MM.1S (cell line): Measurements from ENCODE around the gene RRP12.
"Not testable (repeated sequence)": the region's sequence is repeated elsewhere in the genome, so short reads cannot be mapped to it uniquely, and the experiment has no call there.

Experiments
- DNase-seq: peaks from one replicate; pipeline ENCODE4 v3.0.0-alpha.2; 2015
- H2AFZ ChIP-seq: fragments of 300-600 bp; sonication (generic); 2 replicates; pipeline ENCODE4 v1.6.0; 2016; ENCODE audit warnings: antibody characterized with exemption, low read length
- H3F3A ChIP-seq: fragments of 300-600 bp; sonication (generic); 2 replicates; pipeline ENCODE4 v1.6.1; 2016; ENCODE audit warnings: mild to moderate bottlenecking, antibody characterized with exemption, low read length, moderate library complexity, mixed read lengths; ENCODE audit not compliant: insufficient read depth
- H3K27ac ChIP-seq: fragments of 300-600 bp; sonication (generic); 2 replicates; pipeline ENCODE4 v1.5.1; 2016; ENCODE audit warnings: mild to moderate bottlenecking, low read length
- H3K27me3 ChIP-seq: fragments of 300-600 bp; sonication (generic); replicated peaks from 2 replicates; pipeline ENCODE4 v1.6.0; 2016; ENCODE audit warnings: low read length; ENCODE audit not compliant: insufficient read depth
- H3K36me3 ChIP-seq: fragments of 300-600 bp; sonication (generic); replicated peaks from 2 replicates; pipeline ENCODE4 v1.6.1; 2016; ENCODE audit warnings: mild to moderate bottlenecking, low read length, mixed read lengths; ENCODE audit not compliant: insufficient read depth
- H3K4me1 ChIP-seq: fragments of 300-600 bp; sonication (generic); 2 replicates; pipeline ENCODE4 v1.6.1; 2016; ENCODE audit warnings: low read length, mixed read lengths
- H3K4me2 ChIP-seq: fragments of 300-600 bp; sonication (generic); 2 replicates; pipeline ENCODE4 v1.6.0; 2016; ENCODE audit warnings: low read depth, low read length
- H3K4me3 ChIP-seq: fragments of 300-600 bp; sonication (generic); 2 replicates; pipeline ENCODE4 v1.5.1; 2016; ENCODE audit warnings: low read length, mixed read lengths
- H3K79me2 ChIP-seq: fragments of 300-600 bp; sonication (generic); 2 replicates; pipeline ENCODE4 v1.6.1; 2016; ENCODE audit warnings: mixed run types, low read length, mixed read lengths
- H3K9ac ChIP-seq: fragments of 300-600 bp; sonication (generic); 2 replicates; pipeline ENCODE4 v1.6.1; 2016; ENCODE audit warnings: low read length, mixed read lengths
- H3K9me2 ChIP-seq: fragments of 300-600 bp; sonication (generic); replicated peaks from 2 replicates; pipeline ENCODE4 v1.6.1; 2016; ENCODE audit warnings: mild to moderate bottlenecking, low read length, mixed read lengths; ENCODE audit not compliant: insufficient read depth
- H3K9me3 ChIP-seq: fragments of 300-600 bp; sonication (generic); replicated peaks from 2 replicates; pipeline ENCODE4 v1.6.1; 2016; ENCODE audit warnings: mild to moderate bottlenecking, low read length, mixed read lengths; ENCODE audit not compliant: insufficient read depth
- H4K20me1 ChIP-seq: fragments of 300-600 bp; sonication (generic); 2 replicates; pipeline ENCODE4 v1.6.1; 2016; ENCODE audit warnings: mild to moderate bottlenecking, low read length, moderate library complexity, mixed read lengths; ENCODE audit not compliant: insufficient read depth
- CTCF ChIP-seq: fragments of 300-600 bp; sonication (generic); IDR thresholded peaks from 2 replicates; pipeline ENCODE4 v1.5.1; 2016; ENCODE audit warnings: antibody characterized with exemption, low read length, mixed read lengths
- EZH2 ChIP-seq: fragments of 300-600 bp; sonication (generic); optimal IDR thresholded peaks from 2 replicates; pipeline ENCODE3; 2017; ENCODE audit warnings: low read depth, mild to moderate bottlenecking, antibody characterized with exemption, low read length, mixed read lengths
- EZH2phosphoT487 ChIP-seq: fragments of 300-600 bp; sonication (generic); IDR thresholded peaks from 2 replicates; pipeline ENCODE4 v1.6.1; 2018; ENCODE audit warnings: antibody characterized with exemption, low read length

Gene RRP12

GRCh38 chr10:97349752-97350513 lies 51.2 kb downstream of the RRP12 start:
- Histone ChIP-seq H4K20me1 (no peaks in the 10 kb centered on the region), H2AFZ (no peak overlapping the region), H3K4me1 (no peaks in the 10 kb centered on the region), H3K79me2 (no peaks in the 10 kb centered on the region), H3K9ac (no peak overlapping the region), H3F3A (no peaks in the 10 kb centered on the region), H3K9me3 (no peaks in the 10 kb centered on the region), H3K27me3 (no peaks in the 10 kb centered on the region), H3K9me2 (no peaks in the 10 kb centered on the region), H3K27ac (no peak overlapping the region), H3K36me3 (no peaks in the 10 kb centered on the region), H3K4me2 (no peak overlapping the region), H3K4me3 (no peak overlapping the region)
- no peak for TF ChIP-seq EZH2phosphoT487
- no peak for TF ChIP-seq EZH2
- no peak for TF ChIP-seq CTCF
- no peak for DNase-seq

- no peak overlapping the region for H2AFZ ChIP-seq
- H3K9ac ChIP-seq, result no peak overlapping the region
- H4K20me1 ChIP-seq, result no peaks in the 10 kb centered on the region
- H3K4me1 ChIP-seq, result no peaks in the 10 kb centered on the region
- TF ChIP-seq EZH2, result no peak
- TF ChIP-seq EZH2phosphoT487, result no peak
- no peak for TF ChIP-seq CTCF
- H3K9me3 ChIP-seq, result no peaks in the 10 kb centered on the region
- no peak overlapping the region for H3K4me3 ChIP-seq
- no peaks in the 10 kb centered on the region for H3K9me2 ChIP-seq
- H3K79me2 ChIP-seq, result no peaks in the 10 kb centered on the region
- no peaks in the 10 kb centered on the region for H3K36me3 ChIP-seq
- DNase-seq, result no peak
- no peaks in the 10 kb centered on the region for H3K27me3 ChIP-seq
- H3K27ac ChIP-seq, result no peak overlapping the region
- H3F3A ChIP-seq, result no peaks in the 10 kb centered on the region; the same call in 1 of the 2 replicates
- no peak overlapping the region for H3K4me2 ChIP-seq
These were observed 53.8 kb downstream of the RRP12 start for GRCh38 chr10:97347317-97347716.

GRCh38 chr10:97343664-97344063 lies 57.5 kb downstream of the RRP12 start:
- H3K9me2 ChIP-seq, H4K20me1 ChIP-seq, H3K27me3 ChIP-seq, H3K27ac ChIP-seq, H3K4me3 ChIP-seq, H3K4me2 ChIP-seq, H3F3A ChIP-seq, H2AFZ ChIP-seq, H3K36me3 ChIP-seq, H3K79me2 ChIP-seq, DNase-seq, H3K9ac ChIP-seq, H3K4me1 ChIP-seq, H3K9me3 ChIP-seq: not testable (repeated sequence)

GRCh38 chr10:97341416-97341815 lies 59.7 kb downstream of the RRP12 start:
- Histone ChIP-seq H3K4me2 (no peak overlapping the region), H3K4me3 (no peak overlapping the region), H3K27me3 (peaks cover 15% of the 10 kb centered on the region), H4K20me1 (no peaks in the 10 kb centered on the region), H3F3A (no peaks in the 10 kb centered on the region; the same call in 1 of the 2 replicates), H3K79me2 (no peaks in the 10 kb centered on the region), H2AFZ (no peak overlapping the region), H3K9me3 (no peaks in the 10 kb centered on the region), H3K27ac (no peak overlapping the region), H3K36me3 (no peaks in the 10 kb centered on the region), H3K9me2 (no peaks in the 10 kb centered on the region), H3K4me1 (no peaks in the 10 kb centered on the region), H3K9ac (no peak overlapping the region)
- TF ChIP-seq CTCF (no peak), EZH2 (no peak), EZH2phosphoT487 (no peak)
- no peak for DNase-seq
